GM06990 (cell line): ENCODE measurements around the gene AP2B1.

ENCODE experiments used
- DNase-seq: peaks from one replicate; pipeline ENCODE4 v3.0.0-alpha.2; 2011; ENCODE audit not compliant: insufficient read length; ENCODE audit errors: extremely low read depth
- H3K27me3 ChIP-seq: replicated peaks from 2 replicates; pipeline ENCODE4 v1.6.0; 2011; ENCODE audit warnings: low read length; ENCODE audit not compliant: control insufficient read depth, insufficient read depth
- H3K36me3 ChIP-seq: 2 replicates; pipeline ENCODE4 v1.5.1; 2011; ENCODE audit warnings: low read length; ENCODE audit not compliant: control insufficient read depth, insufficient read depth
- H3K4me3 ChIP-seq: replicated peaks from 2 replicates; pipeline ENCODE4 v1.5.1; 2011; ENCODE audit warnings: low read depth, mild to moderate bottlenecking, control low read depth, low read length
- CTCF ChIP-seq: IDR thresholded peaks from 2 replicates; pipeline ENCODE4 v1.5.1; 2011; ENCODE audit warnings: low read length, control low read depth, mild to moderate bottlenecking, inconsistent platforms; ENCODE audit not compliant: insufficient read depth, poor library complexity, severe bottlenecking

AP2B1 gene

DNA sequence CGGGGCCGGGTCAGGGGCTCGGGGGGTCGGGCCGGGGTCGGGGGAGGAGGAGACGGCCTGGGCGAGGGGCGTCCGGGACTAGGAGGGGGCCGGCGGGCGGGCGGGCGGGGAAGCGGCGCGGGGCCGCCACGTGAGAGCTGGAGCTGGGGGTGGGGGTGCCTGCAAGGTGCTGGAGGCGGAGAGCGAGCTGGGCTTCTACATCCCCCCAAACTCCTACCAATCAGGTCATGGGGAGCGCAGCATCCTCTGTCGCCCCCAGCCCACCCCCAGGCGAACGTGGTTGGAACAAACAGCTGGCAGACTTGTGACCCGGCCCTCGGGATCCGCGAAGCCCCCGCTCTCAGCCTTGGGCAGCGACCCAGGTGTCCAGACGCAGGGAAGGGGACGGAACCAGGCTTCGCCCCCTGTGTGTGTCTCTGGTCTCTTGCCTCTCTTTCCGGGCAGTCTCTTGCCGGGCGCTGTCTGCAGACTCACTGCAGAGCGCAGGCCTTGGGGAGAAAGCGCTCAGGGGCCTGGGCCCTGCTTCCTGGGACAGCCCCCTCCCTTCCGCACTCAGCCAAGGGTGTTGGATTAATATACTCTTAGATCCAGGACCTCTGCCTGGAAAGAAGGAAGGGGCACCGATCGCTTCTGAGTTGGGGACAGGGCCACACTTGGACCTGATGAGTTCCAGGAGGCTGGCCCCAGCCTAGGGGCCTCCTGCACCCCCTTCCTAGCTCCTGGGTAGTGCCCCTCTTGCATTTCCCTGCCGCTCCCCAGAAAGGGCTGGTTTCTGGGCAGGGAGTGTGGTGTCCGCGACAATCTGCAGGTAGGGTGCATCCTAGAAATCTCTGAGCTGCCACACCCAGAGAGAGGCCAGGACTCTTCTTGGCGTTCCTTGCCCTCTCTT lies 145.0 kb downstream of the AP2B1 start:
- peaks cover 2% of the 10 kb centered on the region; the same call in 1 of the 2 replicates for H3K27me3 ChIP-seq
- no peak for DNase-seq
- H3K36me3 ChIP-seq = no peaks in the 10 kb centered on the region; the same call in 1 of the 2 replicates
- no peak for TF ChIP-seq CTCF
- no peak overlapping the region for H3K4me3 ChIP-seq

DNA sequence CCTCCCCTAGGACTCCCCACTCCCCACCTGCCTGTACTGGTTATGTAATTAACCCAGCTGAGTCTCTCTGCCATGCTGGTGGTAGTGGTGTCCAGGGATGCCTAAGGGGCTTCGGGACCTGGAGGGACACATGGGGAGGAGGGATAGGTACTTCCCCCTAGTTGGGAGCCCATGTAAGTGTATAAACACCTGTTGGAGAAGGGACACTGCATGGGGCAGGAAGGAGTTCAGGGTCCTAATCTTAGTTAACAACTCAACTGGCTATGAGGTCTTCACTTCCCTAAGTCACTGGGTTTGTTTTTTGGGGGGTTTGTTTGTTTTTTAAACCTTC lies 145.6 kb downstream of the AP2B1 start:
- DNase-seq = no peak
- Histone ChIP-seq H3K27me3 (peaks cover 2% of the 10 kb centered on the region; the same call in 1 of the 2 replicates), H3K36me3 (no peaks in the 10 kb centered on the region; the same call in 1 of the 2 replicates), H3K4me3 (no peak overlapping the region)
- TF ChIP-seq CTCF = no peak

GRCh38 chr17:35733366-35733765 lies 146.2 kb downstream of the AP2B1 start:
- Histone ChIP-seq H3K4me3 (no peak overlapping the region), H3K27me3 (peaks cover 2% of the 10 kb centered on the region; the same call in 1 of the 2 replicates), H3K36me3 (no peaks in the 10 kb centered on the region)
- DNase-seq = no peak
- no peak for TF ChIP-seq CTCF

DNA sequence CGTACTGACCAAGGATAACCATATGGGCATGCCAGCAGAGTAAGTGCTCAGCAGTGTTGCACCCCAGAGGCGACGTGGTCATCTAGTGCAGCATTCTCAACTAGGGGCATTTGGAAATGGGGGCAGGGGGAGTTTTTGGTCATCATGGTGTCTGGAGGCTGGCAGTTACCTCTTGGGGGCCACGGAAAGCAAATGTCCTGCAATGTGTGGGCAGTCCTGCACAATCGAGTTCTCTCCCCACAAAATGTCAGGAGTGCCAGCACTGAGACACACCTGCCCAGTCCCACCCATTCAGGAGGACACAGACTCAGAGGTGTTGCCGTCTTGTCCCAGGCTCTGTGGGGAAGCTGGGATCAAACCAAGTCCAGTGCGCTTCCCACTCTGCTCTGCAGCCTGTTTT lies 147.3 kb downstream of the AP2B1 start:
- Histone ChIP-seq H3K36me3 (no peaks in the 10 kb centered on the region), H3K27me3 (peaks cover 2% of the 10 kb centered on the region; the same call in 1 of the 2 replicates), H3K4me3 (no peak overlapping the region)
- no peak for TF ChIP-seq CTCF
- no peak for DNase-seq

- no peaks in the 10 kb centered on the region for H3K36me3 ChIP-seq
- H3K4me3 ChIP-seq = no peak overlapping the region
- DNase-seq = no peak
- H3K27me3 ChIP-seq = peaks cover 2% of the 10 kb centered on the region; the same call in 1 of the 2 replicates
- TF ChIP-seq CTCF = no peak
These were observed 148.1 kb downstream of the AP2B1 start for GRCh38 chr17:35735036-35735805.
